Measurements from ENCODE around the gene LRRC47. TPM values are rescaled to one million over a fixed set of nuclear protein-coding genes. Genes with fewer than 3 reads are reported as not detected.

LRRC47 gene
- total and polyA plus RNA-seq, 2 of the 13 experiments (the other 11 are each of a cell fraction or from before 2014, with no cell fraction given), result 18.3 to 52.5 TPM

- no peak for TF ChIP-seq DPF2 (CRISPR knock-in tag; IDR thresholded peaks at IDR 0.05; ENCODE audit: borderline replicate concordance, low read depth)
- no peak for TF ChIP-seq FOXM1 (CRISPR knock-in tag; IDR thresholded peaks at IDR 0.05)
- no peak for TF ChIP-seq CENPX (CRISPR knock-in tag; IDR thresholded peaks at IDR 0.05)
- TF ChIP-seq ZNF513 (CRISPR knock-in tag; conservative IDR thresholded peaks at IDR 0.05), result no peak
- no peak for TF ChIP-seq NKX3-1 (CRISPR knock-in tag; IDR thresholded peaks at IDR 0.05)
- TF ChIP-seq ZNF550 (CRISPR knock-in tag; IDR thresholded peaks at IDR 0.05; ENCODE audit: borderline replicate concordance), result no peak
- no peak for TF ChIP-seq BRD4 (CRISPR knock-in tag; IDR thresholded peaks at IDR 0.05)
- 0 out of 2 replicates have a peak, but pooled peaks have one; percentile 18 for TF ChIP-seq ZNF574 (CRISPR knock-in tag; IDR thresholded peaks at IDR 0.05)
- no peak for TF ChIP-seq ZNF275 (CRISPR knock-in tag; IDR thresholded peaks at IDR 0.05; ENCODE audit: borderline replicate concordance)
- no peak for TF ChIP-seq ETS1 (CRISPR knock-in tag; IDR thresholded peaks at IDR 0.05)
- no peak for TF ChIP-seq SP1 (IDR thresholded peaks at IDR 0.05)
- TF ChIP-seq SP1 (CRISPR knock-in tag; IDR thresholded peaks at IDR 0.05), result no peak
- TF ChIP-seq FOXP1 (IDR thresholded peaks at IDR 0.05), result no peak
- no peak for TF ChIP-seq FOXP1 (CRISPR knock-in tag; IDR thresholded peaks at IDR 0.05)
- TF ChIP-seq UBTF (CRISPR knock-in tag; IDR thresholded peaks at IDR 0.05), result no peak
- no peak for TF ChIP-seq GMEB1 (CRISPR knock-in tag; IDR thresholded peaks at IDR 0.05; ENCODE audit: borderline replicate concordance)
- TF ChIP-seq TP53 (CRISPR knock-in tag; conservative IDR thresholded peaks at IDR 0.05), result no peak
- no peak for TF ChIP-seq ZNF383 (CRISPR knock-in tag; IDR thresholded peaks at IDR 0.05; ENCODE audit: borderline replicate concordance)
- TF ChIP-seq GABPB1 (CRISPR knock-in tag; IDR thresholded peaks at IDR 0.05), result no peak
- TF ChIP-seq ZNF549 (CRISPR knock-in tag; IDR thresholded peaks at IDR 0.05), result no peak
Observed at GRCh38 chr1:3774276-3774945, 21.9 kb downstream of the LRRC47 start (continued).
